Measurements from ENCODE around the gene AFF3.

GRCh38 chr2:99961196-99961913, 181.0 kb downstream of the AFF3 start:
- TF ChIP-seq, protein P1, sequence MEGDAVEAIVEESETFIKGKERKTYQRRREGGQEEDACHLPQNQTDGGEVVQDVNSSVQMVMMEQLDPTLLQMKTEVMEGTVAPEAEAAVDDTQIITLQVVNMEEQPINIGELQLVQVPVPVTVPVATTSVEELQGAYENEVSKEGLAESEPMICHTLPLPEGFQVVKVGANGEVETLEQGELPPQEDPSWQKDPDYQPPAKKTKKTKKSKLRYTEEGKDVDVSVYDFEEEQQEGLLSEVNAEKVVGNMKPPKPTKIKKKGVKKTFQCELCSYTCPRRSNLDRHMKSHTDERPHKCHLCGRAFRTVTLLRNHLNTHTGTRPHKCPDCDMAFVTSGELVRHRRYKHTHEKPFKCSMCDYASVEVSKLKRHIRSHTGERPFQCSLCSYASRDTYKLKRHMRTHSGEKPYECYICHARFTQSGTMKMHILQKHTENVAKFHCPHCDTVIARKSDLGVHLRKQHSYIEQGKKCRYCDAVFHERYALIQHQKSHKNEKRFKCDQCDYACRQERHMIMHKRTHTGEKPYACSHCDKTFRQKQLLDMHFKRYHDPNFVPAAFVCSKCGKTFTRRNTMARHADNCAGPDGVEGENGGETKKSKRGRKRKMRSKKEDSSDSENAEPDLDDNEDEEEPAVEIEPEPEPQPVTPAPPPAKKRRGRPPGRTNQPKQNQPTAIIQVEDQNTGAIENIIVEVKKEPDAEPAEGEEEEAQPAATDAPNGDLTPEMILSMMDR (IDR thresholded peaks at IDR 0.05 in 2 of 3, conservative IDR thresholded peaks at IDR 0.05 in 1 of 3; ENCODE audit: borderline replicate concordance in 1 of 3, insufficient read depth in 1 of 3, low read depth in 2 of 3, low read length in 2 of 3), result no peak
- TF ChIP-seq POLR2AphosphoS5 (IDR thresholded peaks at IDR 0.05; ENCODE audit: low read depth, low read length) (no peak), POLR2A (IDR thresholded peaks at IDR 0.05; ENCODE audit: borderline replicate concordance, extremely low read depth, insufficient read depth, insufficient read length) (no peak)

Data from HCT116 (cell line).